ENCODE results near the gene SPIRE1.
"Not testable (repeated sequence)": the region's sequence is repeated elsewhere in the genome, so short reads cannot be mapped to it uniquely, and the experiment has no call there.

The SPIRE1 gene

DNA sequence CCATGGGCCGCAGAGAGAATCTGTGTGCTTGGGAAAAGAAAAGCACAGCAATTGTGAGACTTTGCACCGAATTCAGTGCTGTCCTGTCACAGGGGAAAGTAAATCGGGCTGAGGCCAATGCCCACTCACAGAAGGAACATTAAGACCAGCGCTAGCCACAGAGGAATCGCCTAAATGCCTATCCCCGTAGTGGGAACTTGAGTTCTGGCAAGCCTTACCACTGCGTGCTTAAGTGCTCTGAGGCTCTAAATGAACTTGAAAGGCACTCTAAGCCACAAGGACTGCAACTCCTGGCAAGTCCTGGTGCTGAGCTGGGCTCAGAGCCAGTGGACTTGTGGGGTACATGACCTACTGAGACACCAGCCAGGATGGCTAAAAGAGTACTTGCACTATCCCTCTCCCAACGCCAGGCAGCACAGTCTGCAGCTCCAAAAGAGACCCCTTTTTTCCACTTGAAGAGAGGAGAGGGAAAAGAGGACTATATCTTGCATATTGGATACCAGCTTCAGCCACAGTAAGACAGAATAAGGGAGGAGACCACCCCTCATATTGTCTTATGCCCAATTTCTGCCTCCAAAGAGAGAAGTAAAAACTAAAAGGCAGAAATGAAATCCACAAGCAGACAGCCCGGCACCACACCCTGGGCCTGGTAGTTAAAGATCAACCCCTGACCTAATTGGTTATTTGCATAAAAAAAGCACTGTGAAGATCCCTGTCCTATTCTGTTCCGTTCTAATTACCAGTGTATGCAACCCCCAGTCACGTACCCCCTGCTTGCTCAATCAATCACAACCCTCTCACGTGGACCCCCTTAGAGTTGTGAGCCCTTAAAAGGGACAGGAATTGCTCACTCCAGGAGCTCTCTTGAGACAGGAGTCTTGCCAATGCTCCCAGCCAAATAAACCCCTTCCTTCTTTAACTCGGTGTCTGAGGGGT, 105.7 kb downstream of the SPIRE1 start:
- DNase-seq: peak in 10 of 14 donors; percentile 18 to 63 (median 50)

DNA sequence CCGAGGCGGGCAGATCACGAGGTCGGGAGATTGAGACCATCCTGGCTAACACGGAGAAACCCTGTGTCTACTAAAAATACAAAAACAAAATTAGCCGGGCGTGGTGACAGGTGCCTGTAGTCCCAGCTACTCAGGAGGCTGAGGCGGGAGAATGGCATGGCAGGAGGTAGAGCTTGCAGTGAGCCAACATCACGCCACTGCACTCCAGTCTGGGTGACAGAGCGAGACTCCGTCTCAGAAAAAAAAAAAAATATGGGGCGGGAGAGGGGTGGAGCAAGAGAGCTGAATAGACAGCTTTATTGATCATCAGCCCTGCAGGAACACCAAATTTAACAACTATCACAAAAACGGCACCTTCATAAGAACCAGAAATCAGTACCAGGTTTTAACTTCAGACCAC, 106.4 kb downstream of the SPIRE1 start:
- not testable (repeated sequence) for DNase-seq

DNA sequence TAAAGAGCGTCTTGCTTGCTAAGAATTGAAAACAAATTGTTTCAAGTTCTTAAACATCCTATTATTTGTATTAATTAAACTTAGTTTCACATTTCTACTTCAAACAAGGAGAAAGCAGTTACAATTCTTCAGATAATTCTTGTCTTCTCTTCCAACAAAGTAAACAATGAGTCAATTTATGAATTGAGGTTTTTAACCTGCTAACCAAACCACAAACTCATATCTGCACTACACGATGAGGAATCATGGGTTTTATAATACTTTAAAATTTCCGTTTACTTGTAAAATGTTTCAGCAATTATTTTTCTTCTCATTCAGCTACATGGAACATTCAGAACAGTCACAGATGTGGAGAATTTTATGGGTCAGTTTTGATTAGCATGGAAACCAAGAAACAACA, 114.2 kb downstream of the SPIRE1 start:
- DNase-seq: no peak

GRCh38 chr18:12540751-12541150, 117.2 kb downstream of the SPIRE1 start:
- no peak for DNase-seq

DNA sequence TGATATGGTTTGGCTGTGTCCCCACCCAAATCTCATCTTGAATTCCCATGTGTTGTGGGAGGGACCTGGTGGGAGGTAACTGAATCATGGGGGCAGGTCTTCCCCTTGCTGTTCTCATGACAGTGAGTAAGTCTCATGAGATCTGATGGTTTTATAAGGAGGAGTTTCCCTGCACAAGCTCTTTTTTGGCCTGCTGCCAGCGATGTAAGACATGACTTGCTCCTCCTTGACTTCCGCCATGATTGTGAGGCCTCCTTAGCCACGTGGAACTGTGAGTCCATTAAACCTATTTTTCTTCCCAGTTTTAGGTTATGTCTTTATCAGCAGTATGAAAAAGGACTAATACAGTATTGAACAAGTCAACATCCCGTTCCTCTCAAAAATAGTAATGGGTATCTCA, 118.7 kb downstream of the SPIRE1 start:
- not testable (repeated sequence) for DNase-seq

DNA sequence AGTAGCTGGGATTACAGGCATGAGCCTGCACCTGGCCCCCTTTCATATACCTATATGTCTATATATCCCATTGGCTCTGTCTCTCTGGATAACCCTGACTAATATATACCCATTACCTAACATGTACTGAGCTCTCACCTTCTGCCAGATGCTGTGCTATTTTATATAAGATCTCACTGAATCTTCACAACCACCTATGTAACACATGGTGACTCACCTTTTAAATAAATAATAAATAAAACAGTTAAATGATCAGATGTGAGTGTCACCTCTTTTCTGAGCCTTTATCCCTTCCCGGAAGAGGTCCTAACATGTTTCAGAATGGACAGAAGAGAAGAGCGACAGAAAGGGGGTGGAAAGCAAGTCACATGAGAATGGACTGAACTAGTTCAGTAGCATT, 123.1 kb downstream of the SPIRE1 start:
- DNase-seq: no peak

GRCh38 chr18:12532661-12533060, 125.2 kb downstream of the SPIRE1 start:
- DNase-seq: no peak

GRCh38 chr18:12531749-12532148, 126.2 kb downstream of the SPIRE1 start:
- DNase-seq: no peak

DNA sequence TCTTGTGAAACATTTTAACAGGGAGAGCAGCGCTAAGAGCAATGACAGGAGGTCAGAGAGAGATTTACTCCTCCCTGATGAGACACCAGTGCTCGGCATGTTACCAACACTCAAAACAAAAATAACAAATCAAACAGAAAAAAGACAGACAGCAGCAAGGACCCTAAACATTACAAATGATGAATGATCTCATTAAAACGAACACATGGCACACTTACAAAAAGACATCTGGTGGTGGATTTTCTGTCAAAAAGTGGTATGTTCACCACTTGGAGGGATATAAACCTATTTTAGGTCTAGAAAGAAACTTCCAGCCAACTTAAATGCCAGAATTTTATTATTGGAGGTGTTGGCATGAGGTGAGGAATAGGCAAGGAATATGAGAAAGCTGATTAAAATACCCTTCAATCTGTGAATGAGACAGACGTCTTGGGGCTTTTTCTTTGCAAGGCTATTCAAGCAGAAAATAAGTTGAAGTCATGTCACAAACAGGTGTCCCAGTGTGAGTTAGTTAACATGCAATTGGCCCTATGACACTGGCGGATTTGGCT, 137.4 kb downstream of the SPIRE1 start:
- peak in 1 of 14 donors; percentile 43 for DNase-seq

DNA sequence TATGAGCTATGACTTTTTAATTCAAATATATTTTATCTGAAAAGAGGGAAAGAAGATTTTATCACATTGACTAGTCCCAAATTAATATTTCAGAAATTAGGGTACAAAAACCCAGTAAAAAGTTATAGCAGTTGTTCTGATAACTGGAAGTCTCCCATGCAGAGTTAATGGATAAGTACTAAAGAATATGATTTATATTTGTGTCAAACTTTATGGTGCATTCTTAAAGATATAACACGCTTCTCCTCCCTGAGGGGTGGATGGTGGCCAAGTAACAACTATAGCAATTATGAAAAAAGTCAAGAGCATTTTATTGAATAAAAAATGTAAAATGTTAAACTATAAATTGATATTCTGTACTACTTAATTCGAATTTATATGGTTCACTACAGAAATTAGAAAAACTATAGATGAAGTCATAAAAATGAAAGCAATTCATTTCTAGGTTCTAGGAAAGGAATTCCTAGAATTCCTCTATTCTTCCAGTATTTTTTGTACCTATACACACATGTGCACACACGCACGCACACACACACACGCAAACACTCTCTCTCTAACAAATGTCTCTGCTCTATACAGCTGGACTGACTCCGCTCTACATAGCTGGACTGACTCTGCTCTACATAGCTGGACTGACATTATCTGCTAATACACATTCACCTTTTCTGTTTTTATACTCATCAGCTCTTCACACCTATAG, 138.9 kb downstream of the SPIRE1 start:
- no peak for DNase-seq

DNA sequence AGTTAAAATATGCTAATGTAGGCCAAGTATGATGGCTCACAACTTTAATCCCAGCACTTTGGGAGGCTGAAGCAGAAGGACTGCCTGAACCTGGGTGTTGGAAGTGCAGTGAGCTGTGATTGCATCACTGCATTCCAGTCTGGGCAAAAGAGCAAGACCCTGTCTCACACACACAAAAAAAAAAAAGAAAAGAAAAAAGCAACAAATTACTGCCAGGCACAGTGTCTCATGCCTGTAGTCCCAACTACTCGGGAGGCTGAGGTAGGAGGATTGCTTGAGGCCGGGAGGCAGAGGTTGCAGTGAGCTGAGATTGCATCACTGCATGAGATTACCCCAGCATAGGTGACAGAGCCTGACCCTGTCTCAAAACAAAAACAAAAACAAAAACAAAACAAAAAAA, 139.6 kb downstream of the SPIRE1 start:
- no peak for DNase-seq

- no peak for DNase-seq
These were observed 140.6 kb downstream of the SPIRE1 start for GRCh38 chr18:12517142-12517825.

GRCh38 chr18:12516049-12516630, 141.8 kb downstream of the SPIRE1 start:
- DNase-seq: peak in 1 of 14 donors; percentile 2

- no peak for DNase-seq
These were observed 142.4 kb downstream of the SPIRE1 start for GRCh38 chr18:12515550-12515949.

DNA sequence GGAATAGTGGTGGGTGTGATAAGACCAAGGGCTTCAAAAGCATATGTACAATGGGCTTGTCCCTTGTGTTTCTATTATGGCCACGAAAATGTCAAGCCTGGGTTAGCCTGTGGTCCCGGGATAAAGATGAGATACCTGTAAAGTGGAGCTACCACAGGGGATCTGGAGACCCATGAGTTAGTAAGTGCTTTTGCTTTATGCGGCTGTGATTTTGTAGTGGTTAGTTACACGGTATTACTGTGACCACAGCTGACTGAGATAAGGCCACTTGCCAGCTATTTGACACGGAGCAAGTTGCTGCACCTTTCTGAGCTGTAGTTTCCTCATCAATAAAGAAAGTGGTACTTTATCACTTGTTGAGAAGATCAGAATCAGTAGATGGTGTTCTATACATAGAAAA, 150.9 kb downstream of the SPIRE1 start:
- no peak for DNase-seq

DNA sequence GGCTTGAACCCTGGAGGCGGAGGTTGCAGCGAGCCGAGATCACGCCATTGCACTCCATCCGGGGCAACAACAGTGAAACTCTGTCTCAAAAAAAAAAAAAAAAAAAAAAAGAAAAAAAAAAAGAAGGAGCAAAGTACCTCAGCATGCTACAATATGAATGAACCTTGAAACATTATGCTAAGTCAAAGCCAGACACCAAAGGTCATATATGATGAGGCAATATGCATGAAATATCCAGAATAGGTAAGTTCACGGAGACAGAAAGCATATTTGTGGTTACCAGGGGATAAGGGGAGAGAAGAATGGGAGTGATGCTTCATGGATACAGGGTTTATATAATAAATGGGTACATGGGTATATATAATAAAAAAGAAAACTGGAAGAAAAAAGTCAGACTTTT, 156.9 kb downstream of the SPIRE1 start:
- no peak for DNase-seq

DNA sequence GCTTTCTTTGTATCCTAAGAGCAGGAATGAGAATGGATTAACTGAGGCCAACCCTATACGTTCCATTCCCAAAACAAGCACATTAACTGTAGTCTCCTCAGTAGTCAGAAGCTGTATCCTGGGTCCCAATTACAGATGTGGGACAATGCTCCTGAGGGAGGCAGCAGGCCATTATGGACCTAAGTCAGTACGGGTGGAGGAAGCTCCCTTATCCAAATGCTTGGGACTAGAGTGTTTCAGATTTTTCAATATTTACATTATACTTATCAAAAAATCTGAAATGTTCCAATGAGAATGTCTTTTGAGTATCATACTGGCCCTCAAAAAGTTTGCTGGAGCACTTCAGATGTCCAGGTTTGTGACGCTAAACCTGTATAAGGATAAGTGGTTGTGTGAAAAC, 160.1 kb downstream of the SPIRE1 start:
- no peak for DNase-seq

- DNase-seq: no peak
These were observed 160.6 kb downstream of the SPIRE1 start for GRCh38 chr18:12497296-12497695.

- no peak for DNase-seq
These were observed 165.0 kb downstream of the SPIRE1 start for GRCh38 chr18:12492907-12493306.

DNA sequence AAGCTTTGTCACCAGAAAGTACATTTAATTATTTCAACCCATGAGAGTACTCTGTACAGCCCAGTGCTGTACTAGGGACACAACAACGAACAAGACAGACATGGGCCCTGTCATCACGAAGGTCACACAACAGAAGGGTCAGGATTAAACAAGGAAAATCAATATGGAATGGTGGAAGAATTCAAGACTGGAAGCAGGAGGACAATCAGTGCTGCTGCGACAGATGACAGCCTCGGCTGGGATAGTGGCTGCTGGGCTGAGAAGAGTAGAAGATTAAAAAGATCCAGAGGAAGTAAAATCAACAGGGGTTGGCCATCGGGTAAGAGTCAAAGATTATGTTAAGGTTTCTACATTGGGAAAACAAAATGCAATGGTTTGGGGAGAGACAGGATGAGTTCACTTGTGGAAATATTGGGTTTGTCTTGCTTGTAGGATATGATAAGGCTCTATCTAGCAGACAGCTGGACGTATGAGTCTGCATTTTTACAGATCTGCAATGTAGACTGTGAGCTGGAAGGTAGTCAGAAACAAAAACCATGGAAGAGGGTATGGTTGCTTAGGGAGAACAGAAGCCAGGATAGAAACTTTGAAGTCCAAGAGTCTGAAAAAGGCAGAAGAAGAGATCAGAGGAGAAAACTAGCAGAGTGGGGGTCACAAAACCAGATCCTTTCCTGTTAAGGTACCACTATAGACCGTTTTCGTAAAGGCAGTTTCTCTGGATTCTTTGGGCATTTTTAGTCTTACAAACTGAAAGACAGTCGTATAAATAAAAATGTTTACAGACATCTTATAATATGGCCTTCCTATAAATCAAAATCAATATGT, 166.1 kb downstream of the SPIRE1 start:
- DNase-seq: no peak

GRCh38 chr18:12485479-12486105, 172.3 kb downstream of the SPIRE1 start:
- DNase-seq: no peak

All from C1 segment of cervical spinal cord (tissue), 14 donors.